ENCODE data around the gene TMEM120A.

DNA sequence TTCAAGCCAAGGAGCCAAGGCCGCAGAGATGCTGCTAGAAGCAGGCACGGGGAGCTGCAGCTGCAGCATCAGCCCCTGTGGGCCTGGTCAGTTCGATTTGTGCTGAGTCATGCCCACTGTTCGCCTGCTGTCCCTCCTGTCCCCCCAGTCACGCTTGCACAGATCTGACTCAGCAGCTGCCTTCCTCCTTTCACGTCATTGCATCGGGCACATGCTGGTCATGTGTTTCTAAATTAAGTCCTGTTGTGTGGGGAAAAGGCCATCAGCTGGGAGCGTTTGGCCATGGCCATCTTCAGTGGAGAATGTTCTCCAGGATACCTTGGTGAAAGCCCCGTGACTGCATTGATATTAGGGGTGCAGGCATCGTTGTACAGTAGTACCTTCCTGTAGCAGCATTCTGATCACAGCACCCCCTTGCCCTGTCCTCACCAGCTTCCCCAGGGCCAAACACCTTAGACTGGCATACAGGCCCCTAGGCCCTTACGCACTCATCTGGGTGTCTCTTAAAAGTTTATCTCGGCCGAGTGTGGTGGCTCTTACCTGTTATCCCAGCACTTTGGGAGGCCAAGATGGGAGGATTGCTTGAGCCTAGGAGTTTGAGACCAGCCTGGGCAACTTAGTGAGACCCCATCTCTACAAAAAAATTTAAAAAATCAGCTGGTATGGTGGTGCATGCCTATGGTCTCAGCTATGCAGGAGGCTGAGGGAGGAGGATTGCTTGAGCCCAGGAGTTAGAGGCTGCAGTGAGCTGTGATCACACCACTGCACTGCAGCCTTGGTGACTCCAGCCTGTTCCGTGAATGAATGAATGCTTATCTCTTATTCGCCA lies 56.2 kb downstream of the TMEM120A start:
- TF ChIP-seq, protein P1, sequence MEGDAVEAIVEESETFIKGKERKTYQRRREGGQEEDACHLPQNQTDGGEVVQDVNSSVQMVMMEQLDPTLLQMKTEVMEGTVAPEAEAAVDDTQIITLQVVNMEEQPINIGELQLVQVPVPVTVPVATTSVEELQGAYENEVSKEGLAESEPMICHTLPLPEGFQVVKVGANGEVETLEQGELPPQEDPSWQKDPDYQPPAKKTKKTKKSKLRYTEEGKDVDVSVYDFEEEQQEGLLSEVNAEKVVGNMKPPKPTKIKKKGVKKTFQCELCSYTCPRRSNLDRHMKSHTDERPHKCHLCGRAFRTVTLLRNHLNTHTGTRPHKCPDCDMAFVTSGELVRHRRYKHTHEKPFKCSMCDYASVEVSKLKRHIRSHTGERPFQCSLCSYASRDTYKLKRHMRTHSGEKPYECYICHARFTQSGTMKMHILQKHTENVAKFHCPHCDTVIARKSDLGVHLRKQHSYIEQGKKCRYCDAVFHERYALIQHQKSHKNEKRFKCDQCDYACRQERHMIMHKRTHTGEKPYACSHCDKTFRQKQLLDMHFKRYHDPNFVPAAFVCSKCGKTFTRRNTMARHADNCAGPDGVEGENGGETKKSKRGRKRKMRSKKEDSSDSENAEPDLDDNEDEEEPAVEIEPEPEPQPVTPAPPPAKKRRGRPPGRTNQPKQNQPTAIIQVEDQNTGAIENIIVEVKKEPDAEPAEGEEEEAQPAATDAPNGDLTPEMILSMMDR (IDR thresholded peaks at IDR 0.05; ENCODE audit: low read depth, low read length, poor library complexity, severe bottlenecking), result no peak
- TF ChIP-seq EZH2phosphoT487 (IDR thresholded peaks at IDR 0.05; ENCODE audit: borderline replicate concordance, low read length), result no peak
